CD1c-positive myeloid dendritic cell (primary cell): ENCODE results near the gene SETDB1.
"Not testable (repeated sequence)": the region's sequence is repeated elsewhere in the genome, so short reads cannot be mapped to it uniquely, and the experiment has no call there.

Source experiments
- DNase-seq: peaks from one replicate; pipeline ENCODE4 v3.0.0-alpha.2; 2016; ENCODE audit errors: extremely low spot score

SETDB1 gene

DNA sequence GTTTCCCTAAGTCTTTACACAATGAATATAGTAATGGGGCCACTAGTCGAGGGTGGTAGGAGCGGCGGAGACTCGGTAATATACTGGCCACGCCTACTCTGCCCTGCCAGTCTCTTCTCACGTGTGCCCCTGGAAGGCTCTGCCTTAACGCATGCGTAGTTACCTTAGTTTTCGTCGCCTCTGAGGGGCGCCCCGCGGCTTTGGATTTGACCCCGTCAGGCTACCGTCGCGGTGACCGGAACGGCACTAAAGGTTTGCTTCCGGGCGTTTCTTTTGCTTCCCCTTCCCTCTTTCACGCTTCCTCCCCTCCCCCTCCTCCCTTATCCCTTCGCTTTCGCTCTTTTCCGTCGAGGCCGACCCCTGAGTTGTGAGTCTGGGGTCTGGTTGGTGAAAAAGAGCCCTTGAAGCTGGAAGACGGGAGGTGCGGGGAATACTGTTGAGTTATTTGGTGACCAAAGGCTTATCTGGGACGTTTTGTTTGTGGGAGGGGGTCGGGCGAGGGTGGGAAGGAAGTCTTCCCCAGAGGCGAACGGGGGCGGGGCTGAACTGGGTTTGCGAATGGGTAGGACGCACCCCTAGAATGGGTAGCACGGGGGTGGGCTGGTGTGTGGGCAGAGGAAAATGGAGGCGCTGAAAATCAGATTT, at the start of gene SETDB1:
Gene SETDB1 (plus strand): TSS at position 267 of the 645 bp plus-strand sequence. CDS start 1,352 bp downstream, outside the sequence.
- DNase-seq: peak; percentile 97

GRCh38 chr1:150878931-150879330, 47.2 kb upstream of the SETDB1 start:
- not testable (repeated sequence) for DNase-seq

- DNase-seq: peak; percentile 39
Measured at GRCh38 chr1:150881331-150882070, 44.7 kb upstream of the SETDB1 start.

- not testable (repeated sequence) for DNase-seq
Measured at GRCh38 chr1:150883121-150883520, 43.0 kb upstream of the SETDB1 start.

DNA sequence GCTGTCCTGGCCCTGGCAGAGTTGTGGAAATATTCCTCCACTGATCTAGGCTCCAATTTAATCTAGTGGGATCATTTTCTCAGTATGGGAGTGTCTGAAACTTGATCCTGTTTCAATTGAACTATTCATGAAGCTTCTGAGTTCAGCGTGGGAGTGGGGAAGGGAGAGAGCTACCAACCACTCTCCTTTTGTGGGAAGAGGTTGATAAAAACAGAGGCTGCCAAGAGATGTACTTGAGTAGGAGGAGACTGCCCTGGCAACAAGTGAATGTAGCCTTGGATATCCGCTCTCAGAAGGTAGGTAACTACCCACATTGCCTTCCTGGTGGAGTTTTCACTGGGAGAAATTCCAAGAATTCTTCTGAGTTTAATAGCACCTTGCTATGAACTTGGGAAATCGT, 39.1 kb upstream of the SETDB1 start, which contains the start of gene CTXND2:
Gene CTXND2 (plus strand): TSS at position 119 of the 400 bp plus-strand sequence. CDS start 25,179 bp downstream, outside the sequence.
- no peak for DNase-seq

- no peak for DNase-seq
Measured at GRCh38 chr1:150888727-150889126, 37.4 kb upstream of the SETDB1 start.

- no peak for DNase-seq
Measured at GRCh38 chr1:150890033-150890416, 36.1 kb upstream of the SETDB1 start.

DNA sequence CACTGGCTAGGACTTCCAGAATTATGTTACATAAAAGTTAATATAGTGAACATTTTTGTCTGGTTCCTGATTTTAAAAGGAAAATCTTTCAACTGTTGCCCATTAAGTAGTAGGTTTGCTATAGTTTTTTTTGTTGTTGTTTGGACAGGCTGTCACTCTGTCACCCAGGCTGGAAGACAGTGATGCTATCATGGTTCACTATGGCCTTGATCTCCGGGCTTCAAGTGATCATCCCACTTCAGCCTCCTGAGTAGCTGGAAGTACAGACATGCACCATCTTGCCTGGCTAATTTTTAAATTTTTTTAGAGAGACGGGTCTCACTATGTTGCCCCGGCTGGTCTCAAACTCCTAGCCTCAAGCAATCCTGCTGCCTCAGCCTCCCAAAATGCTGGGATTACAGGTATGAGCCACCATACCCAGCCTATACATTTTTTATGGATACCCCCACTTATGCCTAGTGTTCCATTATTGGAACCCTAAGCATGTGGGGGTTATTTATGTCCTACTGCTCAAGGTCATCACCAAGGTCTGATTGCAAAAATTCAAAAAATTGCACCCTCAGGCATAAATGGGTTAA, 32.7 kb upstream of the SETDB1 start:
- DNase-seq: no peak

DNA sequence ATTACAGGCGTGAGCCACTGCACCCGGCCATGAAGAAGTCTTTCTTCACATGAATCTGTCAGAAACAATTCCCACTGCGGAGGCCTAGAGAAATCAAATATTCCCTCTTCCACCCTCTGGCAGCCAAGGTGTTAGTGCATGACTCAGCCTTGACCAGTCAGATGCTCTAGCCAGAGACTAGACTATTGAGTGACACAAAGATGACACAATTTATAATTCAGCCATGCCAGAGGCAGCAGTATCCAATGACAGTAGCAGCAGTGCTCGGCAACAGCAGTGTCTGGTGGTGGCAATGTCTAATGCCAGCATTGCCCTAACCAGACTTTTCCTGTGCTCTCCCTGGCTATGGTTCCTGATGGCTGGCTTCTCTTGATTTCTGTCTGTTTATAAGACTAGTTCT, 30.5 kb upstream of the SETDB1 start:
- no peak for DNase-seq

DNA sequence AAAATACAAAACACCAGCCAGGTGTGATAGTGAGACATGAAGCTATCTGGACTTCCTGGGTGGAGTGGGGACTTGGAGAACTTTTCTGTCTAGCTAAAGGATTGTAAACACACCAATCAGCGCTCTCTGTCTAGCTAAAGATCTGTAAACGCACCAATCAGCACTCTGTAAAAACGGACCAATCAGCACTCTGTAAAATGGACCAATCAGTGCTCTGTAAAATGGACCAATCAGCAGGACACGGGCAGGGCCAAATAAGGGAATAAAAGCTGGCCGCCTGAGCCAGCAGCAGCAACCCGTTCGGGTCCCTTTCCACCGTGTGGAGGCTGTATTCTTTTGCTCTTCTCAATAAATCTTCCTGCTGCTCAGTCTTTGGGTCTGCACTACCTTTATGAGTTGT, 26.4 kb upstream of the SETDB1 start:
- not testable (repeated sequence) for DNase-seq

GRCh38 chr1:150902346-150902745, 23.8 kb upstream of the SETDB1 start:
- DNase-seq: no peak

DNA sequence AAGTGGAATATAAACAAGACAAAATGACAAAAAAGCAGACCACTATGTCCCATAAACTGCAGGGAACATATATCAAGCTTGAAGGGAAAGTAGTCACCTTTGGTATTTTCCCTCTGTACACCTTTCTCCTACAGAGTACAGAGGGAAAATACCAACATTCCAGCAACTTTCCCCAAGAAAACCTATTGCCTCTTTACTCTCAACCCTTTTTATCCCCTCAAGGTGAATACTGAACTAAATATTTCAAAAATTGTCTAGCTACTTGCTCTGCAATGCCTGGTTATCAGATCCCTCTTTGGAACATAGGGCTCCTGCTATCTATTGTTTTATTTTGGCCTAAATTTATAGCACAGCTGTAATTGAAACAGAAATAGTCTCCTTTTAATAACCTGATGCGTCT, 23.4 kb upstream of the SETDB1 start:
- DNase-seq: no peak

- no peak for DNase-seq
Measured at GRCh38 chr1:150905301-150905700, 20.9 kb upstream of the SETDB1 start.

GRCh38 chr1:150906329-150906728, 19.8 kb upstream of the SETDB1 start:
- DNase-seq: no peak

GRCh38 chr1:150906813-150907212, 19.4 kb upstream of the SETDB1 start:
- no peak for DNase-seq

GRCh38 chr1:150909585-150910180, 16.5 kb upstream of the SETDB1 start:
- peak; percentile 67 for DNase-seq

DNA sequence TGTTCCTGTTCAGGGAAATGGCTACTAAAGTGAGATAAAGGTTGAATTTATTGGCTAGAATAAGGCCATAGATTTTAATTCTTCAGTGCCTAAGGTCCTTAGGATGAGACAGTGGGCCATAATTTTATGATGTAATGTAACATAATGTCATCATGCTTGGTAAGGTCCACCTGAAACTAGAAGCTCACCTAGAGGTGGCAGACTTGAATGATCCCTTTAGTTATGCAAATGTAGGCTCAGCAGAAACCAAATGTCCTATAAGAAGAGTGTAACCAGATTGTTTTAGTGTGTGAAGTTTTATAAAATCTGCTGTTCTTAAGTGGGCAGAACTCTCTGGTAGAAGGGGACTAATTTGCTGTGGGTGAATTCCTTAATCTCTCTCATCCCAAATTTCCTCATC, 13.5 kb upstream of the SETDB1 start:
- no peak for DNase-seq

DNA sequence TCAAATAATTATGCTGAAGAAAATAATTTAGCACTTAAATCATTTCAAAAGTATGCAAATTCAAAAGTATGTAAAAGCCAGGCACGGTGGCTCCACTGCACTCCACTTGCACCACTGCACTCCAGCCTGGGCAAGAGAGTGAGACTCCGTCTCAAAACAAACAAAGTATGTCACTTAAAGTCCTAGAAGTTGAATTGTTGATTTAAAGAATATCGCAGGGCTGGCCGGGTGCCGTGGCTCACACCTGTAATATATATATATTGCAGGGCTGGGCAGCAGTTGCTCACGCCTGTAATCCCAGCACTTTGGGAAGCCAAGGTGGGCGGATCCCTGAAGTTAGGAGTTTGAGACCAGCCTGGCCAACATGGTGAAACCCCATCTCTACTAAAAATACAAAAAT, 8.8 kb upstream of the SETDB1 start:
- no peak for DNase-seq

DNA sequence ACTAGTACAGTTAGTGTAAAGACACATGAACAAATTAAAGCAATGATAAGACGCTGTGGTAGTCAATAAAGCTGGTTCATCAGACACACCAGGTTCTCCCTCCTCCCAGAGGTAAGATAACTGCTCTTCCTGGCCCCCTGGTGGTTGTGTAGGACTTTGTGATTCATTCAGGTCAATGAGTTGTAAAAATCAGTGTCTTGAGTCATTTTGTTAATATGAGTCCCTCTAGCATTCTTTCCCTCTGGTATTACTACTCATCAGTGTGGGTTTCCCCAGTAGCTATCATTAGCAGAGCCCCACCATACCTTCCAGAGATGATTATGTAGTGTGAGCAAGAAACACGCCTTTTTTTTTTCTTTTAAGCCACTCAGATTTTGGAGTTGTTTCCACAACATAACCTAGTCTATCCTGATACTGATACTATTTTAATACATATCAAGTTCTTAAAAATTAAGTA, 3.6 kb upstream of the SETDB1 start:
- DNase-seq: peak; percentile 74

- no peak for DNase-seq
Measured at GRCh38 chr1:150925080-150925479, 1.1 kb upstream of the SETDB1 start.

- DNase-seq: peak; percentile 68
Measured at GRCh38 chr1:150927624-150928023, 1.5 kb downstream of the SETDB1 start.

DNA sequence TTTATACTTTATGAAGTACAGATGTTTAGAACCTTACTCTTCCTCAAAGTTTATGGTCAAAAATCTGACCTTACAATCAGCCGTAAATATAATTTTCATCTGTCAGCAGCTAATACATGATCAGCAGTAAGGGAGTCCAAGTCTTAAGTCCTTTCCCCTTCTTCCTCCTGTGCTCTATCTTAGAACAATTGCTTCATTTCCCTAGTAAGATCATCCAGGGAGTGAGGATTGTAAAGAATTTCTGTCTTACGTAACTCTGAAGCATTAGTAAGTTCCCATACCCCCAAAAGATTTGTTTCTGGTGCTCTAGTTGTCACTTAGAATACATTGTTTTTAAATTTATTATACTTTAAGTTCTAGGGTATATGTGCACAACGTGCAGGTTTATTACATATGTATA, 2.1 kb downstream of the SETDB1 start:
- no peak for DNase-seq
